Upper lobe of left lung (tissue), 4 donors: Measurements from ENCODE around the gene VSIR.

Source experiments
- CTCF ChIP-seq, 6 experiments: fragments of 450-650 bp in 4 of 6; fragments of 200-600 bp in 2 of 6; sonication (generic) in 2 of 6; IDR thresholded peaks; one replicate each; pipeline ENCODE4 v1.5.1; 2016 to 2019; ENCODE audit warnings: antibody characterized with exemption in 6 of 6
- POLR2A ChIP-seq, 4 donors: fragments of 450-650 bp; IDR thresholded peaks; one replicate each; pipeline ENCODE4 v1.5.1; 2016 to 2017; ENCODE audit warnings: antibody characterized with exemption in 4 of 4, mild to moderate bottlenecking in 2 of 4

GRCh38 chr10:71821909-71822763, 48.8 kb upstream of the VSIR start:
- TF ChIP-seq POLR2A (IDR thresholded peaks at IDR 0.05): no peak
- TF ChIP-seq CTCF (IDR thresholded peaks at IDR 0.05): no peak
